HG03460 (cell line): ENCODE measurements around the gene TRIM44.
A peak's percentile ranks its signal among the peaks of the same experiment; 100 is the strongest.
"Not testable (repeated sequence)": the region's sequence is repeated elsewhere in the genome, so short reads cannot be mapped to it uniquely, and the experiment has no call there.

Source experiments
- ATAC-seq: cut with Tn5 transposase; IDR thresholded peaks from one replicate; pipeline ENCODE4 v1.9.1; 2021; ENCODE audit not compliant: unreplicated experiment

TRIM44 gene

GRCh38 chr11:35750315-35750714, 87.7 kb downstream of the TRIM44 start:
- ATAC-seq: no peak

- ATAC-seq: no peak
These were observed 88.5 kb downstream of the TRIM44 start for GRCh38 chr11:35750981-35751663.

DNA sequence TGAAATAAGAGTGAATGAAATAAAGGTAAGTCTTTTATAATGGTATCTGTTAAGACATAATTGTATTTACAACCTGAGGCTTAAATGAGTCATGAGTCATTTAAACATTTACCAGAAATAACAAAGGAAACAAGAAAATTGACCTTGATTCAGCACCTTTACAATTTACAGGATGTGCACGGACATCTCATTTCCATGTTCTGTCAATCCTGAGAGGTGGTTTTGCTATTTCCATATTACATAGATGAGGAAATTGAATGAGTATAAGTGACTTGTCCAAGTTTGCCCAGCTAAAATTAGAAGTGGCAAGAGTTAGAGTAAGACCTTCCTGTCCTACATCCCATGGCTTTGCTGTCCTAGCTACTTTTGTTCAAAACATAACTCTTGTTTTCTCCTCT, 89.1 kb downstream of the TRIM44 start:
- ATAC-seq: no peak

DNA sequence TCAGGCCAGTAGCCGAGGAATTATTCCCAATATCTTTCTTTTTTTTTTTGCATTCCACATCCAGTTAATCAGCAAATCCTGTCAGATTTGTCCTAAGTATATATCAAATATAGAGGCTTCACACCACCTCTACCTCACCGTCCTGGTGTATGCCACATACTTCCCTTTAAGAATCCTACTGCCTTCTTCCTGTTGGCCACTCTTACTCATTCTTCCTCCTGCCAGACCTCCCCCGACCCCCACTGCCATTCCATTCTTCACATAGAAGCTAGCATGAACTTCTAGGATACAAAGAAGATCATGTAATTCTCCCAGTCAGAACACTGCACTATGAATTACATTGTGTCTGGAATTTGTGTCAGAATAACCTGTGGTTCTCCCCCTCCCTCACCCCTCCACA, 89.5 kb downstream of the TRIM44 start:
- ATAC-seq: no peak

- ATAC-seq: not testable (repeated sequence)
These were observed 91.0 kb downstream of the TRIM44 start for GRCh38 chr11:35753573-35753972.

DNA sequence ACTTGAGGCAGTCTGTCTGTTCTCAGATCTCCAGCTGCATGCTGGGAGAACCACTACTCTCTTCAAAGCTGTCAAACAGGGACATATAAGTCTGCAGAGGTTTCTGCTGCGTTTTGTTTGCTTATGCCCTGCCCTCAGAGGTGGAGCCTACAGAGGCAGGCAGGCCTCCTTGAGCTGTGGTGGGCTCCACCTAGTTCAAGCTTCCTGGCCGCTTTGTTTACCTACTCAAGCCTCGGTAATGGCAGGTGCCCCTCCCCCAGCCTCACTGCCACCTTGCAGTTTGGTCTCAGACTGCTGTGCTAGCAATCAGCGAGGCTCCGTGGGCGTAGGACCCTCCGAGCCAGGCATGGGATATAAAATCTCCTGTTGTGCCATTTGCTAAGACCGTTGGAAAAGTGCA, 97.4 kb downstream of the TRIM44 start:
- ATAC-seq: not testable (repeated sequence)

- ATAC-seq: no peak
These were observed 99.3 kb downstream of the TRIM44 start for GRCh38 chr11:35761899-35762298.

DNA sequence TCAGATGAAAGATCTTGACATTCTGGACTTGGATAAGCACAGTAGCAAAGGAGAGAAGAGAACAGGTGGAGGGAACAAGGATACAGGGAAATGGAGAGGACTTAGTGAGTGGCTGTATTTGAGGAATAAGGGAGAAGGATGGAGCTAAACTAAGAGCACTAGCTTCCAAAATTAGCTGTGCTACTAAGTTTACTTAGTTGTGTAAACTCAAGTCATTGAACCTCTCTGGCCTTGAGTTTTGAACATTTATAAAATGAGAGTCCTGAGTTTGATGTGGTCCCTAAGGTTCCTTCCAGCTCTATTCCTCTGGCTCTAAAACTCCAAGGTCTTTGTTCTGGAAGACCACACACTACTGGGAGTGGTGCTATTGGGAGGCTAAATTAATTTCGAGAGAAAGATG, 100.7 kb downstream of the TRIM44 start:
- ATAC-seq: no peak

DNA sequence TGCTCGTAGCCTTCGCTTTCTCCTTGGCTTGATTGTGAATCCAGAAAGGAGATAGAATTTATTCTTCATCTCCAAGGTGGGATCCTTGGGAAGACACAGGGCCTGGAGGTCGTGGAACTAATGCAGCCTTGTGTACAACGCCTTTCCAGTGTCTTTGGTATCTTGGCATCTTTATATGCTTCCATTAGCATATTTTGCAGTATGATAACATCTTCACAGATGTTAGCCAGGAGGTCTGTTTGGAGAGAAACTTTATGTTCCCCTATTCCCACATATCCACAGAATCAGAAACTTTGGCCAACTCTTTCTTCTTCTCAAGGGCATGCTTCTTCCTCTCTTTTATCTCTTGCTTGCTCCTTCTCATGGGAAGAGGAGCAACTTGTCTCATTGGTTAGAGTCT, 101.2 kb downstream of the TRIM44 start:
- no peak for ATAC-seq

- ATAC-seq: no peak
These were observed 101.8 kb downstream of the TRIM44 start for GRCh38 chr11:35764417-35764816.

DNA sequence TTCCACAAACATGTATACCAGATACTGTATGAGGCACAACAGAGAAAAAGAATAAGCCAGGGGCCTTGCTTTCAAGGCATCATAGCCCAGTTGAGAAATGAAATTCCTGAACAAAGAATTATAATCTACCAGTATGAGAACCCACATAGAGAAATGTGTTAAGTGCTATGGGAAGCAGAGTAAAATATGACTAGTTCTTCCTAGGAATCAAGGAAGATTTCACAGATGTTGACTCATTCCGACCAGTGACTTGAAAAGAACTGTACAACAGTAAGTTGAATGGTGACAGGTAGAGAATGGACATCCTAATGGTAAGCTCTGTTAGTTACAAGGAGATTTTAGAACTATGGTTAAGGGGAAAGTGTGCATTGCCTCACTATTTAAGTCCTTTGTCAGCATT, 102.6 kb downstream of the TRIM44 start:
- no peak for ATAC-seq

DNA sequence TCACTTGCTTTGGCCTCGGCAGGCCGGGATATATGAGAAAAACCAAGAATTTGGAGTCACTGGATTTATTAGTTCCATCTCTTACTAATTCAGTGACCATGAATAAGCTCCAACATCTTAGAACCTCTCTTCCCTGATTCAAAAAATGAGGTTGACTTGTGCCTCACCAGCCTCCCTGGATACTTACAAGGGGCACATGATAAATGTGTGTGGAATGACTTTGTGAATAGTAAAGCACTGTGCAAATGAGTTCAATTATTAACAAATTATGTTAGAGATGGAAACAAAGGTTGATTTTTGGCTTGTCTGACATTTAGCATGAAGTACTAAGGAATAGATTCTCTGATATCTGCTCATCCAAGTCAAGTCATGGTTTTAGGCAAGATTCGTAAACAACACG, 104.1 kb downstream of the TRIM44 start:
- no peak for ATAC-seq

GRCh38 chr11:35770425-35770824, 107.8 kb downstream of the TRIM44 start:
- not testable (repeated sequence) for ATAC-seq

DNA sequence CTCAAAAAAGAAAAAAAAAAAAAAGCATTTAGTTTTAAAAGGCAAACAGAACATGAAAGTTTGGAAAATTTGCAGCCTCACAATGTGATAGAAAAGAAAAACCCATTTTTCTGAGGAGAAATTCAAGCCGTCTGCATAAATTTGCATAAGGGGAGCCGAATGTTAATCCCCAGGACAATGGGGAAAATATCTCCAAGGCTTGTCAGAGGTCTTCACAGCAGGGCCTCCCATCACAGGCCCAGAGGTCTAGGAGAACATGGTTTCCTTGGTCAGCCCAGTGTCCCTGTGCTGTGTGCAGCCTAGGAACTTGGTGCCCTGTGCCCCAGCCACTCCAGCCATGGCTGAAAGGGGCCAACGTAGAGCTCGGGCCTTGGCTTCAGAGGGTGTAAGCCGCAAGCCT, 109.1 kb downstream of the TRIM44 start:
- no peak for ATAC-seq

- ATAC-seq: not testable (repeated sequence)
These were observed 114.7 kb downstream of the TRIM44 start for GRCh38 chr11:35777241-35777640.

DNA sequence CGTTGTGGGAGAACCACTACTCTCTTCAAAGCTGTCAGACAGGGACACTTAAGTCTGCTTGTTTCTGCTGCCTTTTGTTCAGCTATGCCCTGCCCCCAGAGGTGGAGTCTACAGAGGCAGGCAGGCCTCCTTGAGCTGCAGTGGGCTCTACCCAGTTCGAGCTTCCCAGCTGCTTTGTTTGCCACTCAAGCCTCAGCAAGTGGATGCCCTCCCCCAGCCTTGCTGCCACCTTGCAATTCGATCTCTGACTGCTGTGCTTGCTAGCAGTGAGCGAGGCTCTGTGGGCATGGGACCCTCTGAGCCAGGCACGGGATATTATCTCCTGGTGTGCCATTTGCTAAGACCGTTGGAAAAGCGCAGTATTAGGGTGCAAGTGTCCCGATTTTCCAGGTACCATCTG, 116.4 kb downstream of the TRIM44 start:
- ATAC-seq: not testable (repeated sequence)

GRCh38 chr11:35779409-35779808, 116.8 kb downstream of the TRIM44 start:
- ATAC-seq: no peak

DNA sequence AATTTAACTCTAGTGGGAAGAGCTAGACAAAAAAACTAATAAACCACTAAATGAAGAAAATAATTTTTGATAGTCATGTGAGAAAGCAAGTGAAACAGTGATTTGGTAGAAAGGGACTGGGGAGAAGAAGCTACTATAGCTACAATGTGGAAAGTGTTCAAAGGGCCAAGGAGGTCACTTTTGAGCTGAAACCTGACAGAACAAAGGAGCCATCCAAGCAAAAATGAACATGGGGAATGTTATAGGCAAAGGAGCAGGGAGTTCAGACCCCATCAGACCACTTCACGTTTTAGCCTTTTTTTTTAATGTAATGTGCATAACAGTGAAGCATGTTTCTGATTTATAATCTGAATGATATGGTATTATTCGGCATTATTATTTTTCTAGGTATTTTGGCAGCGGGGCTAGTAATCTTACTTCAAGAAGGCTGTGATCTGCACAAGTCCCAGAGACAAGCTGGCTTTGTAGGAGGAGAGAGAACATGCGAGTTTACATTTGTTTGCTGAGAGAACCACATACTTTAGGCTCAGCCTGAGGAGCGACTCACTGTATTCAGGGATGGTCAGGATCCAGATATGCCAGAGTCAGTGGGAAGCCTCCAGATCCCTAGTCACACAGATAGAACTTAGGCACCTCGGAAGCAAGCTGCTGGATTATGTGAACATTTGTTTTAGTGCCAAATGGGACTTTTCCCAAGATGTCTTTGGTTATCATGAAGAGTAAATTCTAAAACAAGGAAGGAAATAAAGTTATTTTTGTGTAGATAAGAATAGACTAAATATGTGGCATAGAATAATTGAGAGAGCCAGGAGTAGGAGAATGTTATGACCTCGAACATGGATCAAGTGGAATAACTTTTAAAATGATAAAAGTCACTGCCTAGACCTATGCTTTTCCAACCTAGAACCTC, 118.6 kb downstream of the TRIM44 start:
- no peak for ATAC-seq

GRCh38 chr11:35781861-35782470, 119.4 kb downstream of the TRIM44 start:
- no peak for ATAC-seq

DNA sequence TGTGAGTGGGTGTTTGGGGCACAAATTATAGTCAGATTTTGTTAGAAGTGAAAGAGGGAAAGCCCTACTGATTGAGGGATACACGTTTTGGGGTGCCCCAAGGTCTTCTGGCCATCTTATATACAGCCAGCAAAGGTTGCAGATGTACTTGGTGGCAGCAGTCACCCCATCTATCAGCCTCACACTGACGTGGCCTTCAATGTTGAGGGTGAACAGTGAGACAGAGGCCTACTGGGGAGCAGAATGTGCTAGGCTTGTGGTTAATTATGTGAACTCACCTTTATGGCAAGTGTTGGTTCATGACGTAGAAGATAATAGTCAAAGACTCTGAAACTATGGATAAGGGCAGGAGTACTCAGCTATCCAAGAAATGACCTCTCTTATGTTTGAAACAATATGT, 121.2 kb downstream of the TRIM44 start:
- no peak for ATAC-seq

DNA sequence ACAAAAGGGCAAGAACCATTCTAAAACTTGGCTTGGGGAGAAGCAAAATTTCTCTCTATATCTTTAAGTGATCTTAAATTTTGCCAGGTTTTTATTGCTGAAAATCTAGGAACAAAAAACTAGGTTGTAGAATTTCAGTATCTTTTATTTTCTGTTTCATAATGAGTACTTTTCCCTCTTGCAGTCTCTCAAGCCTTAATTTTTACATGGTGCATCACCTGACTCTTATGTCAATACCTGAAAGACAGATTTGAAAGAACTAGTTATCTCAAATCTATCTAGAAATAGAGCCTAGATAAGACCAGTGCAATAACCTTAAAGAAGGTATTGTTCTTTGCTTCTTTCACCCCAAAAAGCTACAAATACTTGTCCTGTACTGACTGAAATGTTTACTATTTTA, 122.1 kb downstream of the TRIM44 start:
- ATAC-seq: peak; percentile 44
